Tibial artery (tissue), 4 donors: ENCODE results near the gene MMP15.
"Not testable (repeated sequence)": the region's sequence is repeated elsewhere in the genome, so short reads cannot be mapped to it uniquely, and the experiment has no call there.

Source experiments
- DNase-seq, 2 donors: peaks; one replicate each; pipeline ENCODE4 v3.0.0-alpha.2; 2019
- H3K27ac ChIP-seq, 2 donors: fragments of 200-600 bp; sonication (generic) in 1 of 2; 1 replicate in 1 of 2; 2 replicates in 1 of 2; pipeline ENCODE4 v1.5.1; 2018 to 2019; ENCODE audit warnings: mild to moderate bottlenecking in 1 of 2
- H3K27me3 ChIP-seq, 2 donors: fragments of 200-600 bp; sonication (generic) in 1 of 2; one replicate each; pipeline versions ENCODE4 v1.5.1 to v1.6.0; 2016 to 2019
- H3K36me3 ChIP-seq, 3 donors: fragments of 200-600 bp; sonication (generic) in 2 of 3; one replicate each; pipeline ENCODE4 v1.5.1; 2016 to 2019; ENCODE audit warnings: mild to moderate bottlenecking in 2 of 3
- H3K4me1 ChIP-seq, 4 donors: fragments of 200-600 bp; sonication (generic) in 2 of 4; 1 replicate in 3 of 4; 2 replicates in 1 of 4; pipeline ENCODE4 v1.5.1; 2016 to 2019
- H3K4me3 ChIP-seq, 2 donors: fragments of 200-600 bp; sonication (generic) in 1 of 2; 1 replicate in 1 of 2; 2 replicates in 1 of 2; pipeline ENCODE4 v1.5.1; 2018 to 2019; ENCODE audit warnings: mild to moderate bottlenecking in 2 of 2
- H3K9me3 ChIP-seq, 3 donors: fragments of 200-600 bp; sonication (generic) in 1 of 3; one replicate each; pipeline ENCODE4 v1.5.1; 2016 to 2019
- CTCF ChIP-seq, 2 experiments: fragments of 200-600 bp in 1 of 2; fragments of 450-650 bp in 1 of 2; IDR thresholded peaks; one replicate each; pipeline ENCODE4 v1.5.1; 2017 to 2019; ENCODE audit warnings: antibody characterized with exemption in 2 of 2, mild to moderate bottlenecking in 1 of 2, moderate library complexity in 1 of 2
- intact Hi-C: fragments of 100-400 bp; cut with DNase I; formaldehyde crosslinking; loops from one replicate; pipeline ENCODE4 v1.15.0; 2023; ENCODE audit warnings: low total_unique reads

Gene MMP15

GRCh38 chr16:58025351-58026138 lies at the start of gene MMP15:
TSS of gene MMP15 (plus strand) at chr16:58025754. CDS start at chr16:58026351, 597 bp downstream.
- peaks cover 0 to 50% (median 41%) of the 10 kb centered on the region in 4 donors for H3K4me1 ChIP-seq

GRCh38 chr16:57976331-57976796 lies 49.2 kb upstream of the MMP15 start:
- intact Hi-C loops, result no loop called here

More at GRCh38 chr16:58025351-58026138, at the start of gene MMP15:
- intact Hi-C loops, result no loop called here
- peak within 1 kb of the TSS; percentile 68 to 71 for H3K4me3 ChIP-seq
- DNase-seq, result peak in 1 of 2 donors; percentile 74
- H3K27me3 ChIP-seq, result no peaks in the 10 kb centered on the region
- no peaks in the 10 kb centered on the region for H3K36me3 ChIP-seq
- H3K27ac ChIP-seq, result peak within 1 kb of the TSS; percentile 72 to 73
- no peaks in the 10 kb centered on the region for H3K9me3 ChIP-seq
- no peak for TF ChIP-seq CTCF (IDR thresholded peaks at IDR 0.05)

GRCh38 chr16:57977418-57978069 lies 48.0 kb upstream of the MMP15 start:
- Histone ChIP-seq H3K4me3 (no peak overlapping the region), H3K9me3 (no peaks in the 10 kb centered on the region), H3K27me3 (peaks cover 0 to 3% of the 10 kb centered on the region in 2 donors), H3K4me1 (no peaks in the 10 kb centered on the region), H3K36me3 (no peaks in the 10 kb centered on the region), H3K27ac (no peak overlapping the region)
- intact Hi-C loops, result no loop called here
- no peak for TF ChIP-seq CTCF (IDR thresholded peaks at IDR 0.05)
- no peak for DNase-seq

More at GRCh38 chr16:57976331-57976796, 49.2 kb upstream of the MMP15 start:
- Histone ChIP-seq H3K9me3 (no peaks in the 10 kb centered on the region), H3K36me3 (no peaks in the 10 kb centered on the region), H3K4me3 (no peak overlapping the region), H3K4me1 (no peaks in the 10 kb centered on the region), H3K27ac (no peak overlapping the region), H3K27me3 (peaks cover 0 to 5% of the 10 kb centered on the region in 2 donors)
- DNase-seq, result no peak
- no peak for TF ChIP-seq CTCF (IDR thresholded peaks at IDR 0.05)

- H3K27me3 ChIP-seq, H3K27ac ChIP-seq, H3K4me1 ChIP-seq, DNase-seq, H3K4me3 ChIP-seq, H3K9me3 ChIP-seq, H3K36me3 ChIP-seq, intact Hi-C loops: not testable (repeated sequence)
Measured at GRCh38 chr16:57978070-57978465, 47.5 kb upstream of the MMP15 start.

- no peak overlapping the region for H3K4me3 ChIP-seq
- no peak overlapping the region for H3K27ac ChIP-seq
- intact Hi-C loops, result no loop called here
- peaks cover 0 to 9% of the 10 kb centered on the region in 2 donors for H3K27me3 ChIP-seq
- no peaks in the 10 kb centered on the region for H3K9me3 ChIP-seq
- DNase-seq, result no peak
- no peaks in the 10 kb centered on the region for H3K36me3 ChIP-seq
- TF ChIP-seq CTCF (IDR thresholded peaks at IDR 0.05), result no peak
- H3K4me1 ChIP-seq, result no peaks in the 10 kb centered on the region
Measured at GRCh38 chr16:57979006-57979585, 46.5 kb upstream of the MMP15 start.

GRCh38 chr16:57981636-57982035 lies 43.9 kb upstream of the MMP15 start:
- no peak for TF ChIP-seq CTCF (IDR thresholded peaks at IDR 0.05)
- intact Hi-C loops, result no loop called here
- Histone ChIP-seq H3K27me3 (peaks cover 0 to 29% of the 10 kb centered on the region in 2 donors), H3K36me3 (no peaks in the 10 kb centered on the region), H3K27ac (no peak overlapping the region), H3K9me3 (no peaks in the 10 kb centered on the region), H3K4me1 (peaks cover 0 to 19% (median 14%) of the 10 kb centered on the region in 4 donors), H3K4me3 (no peak overlapping the region)
- DNase-seq, result no peak
